HUES6 (cell line): ENCODE measurements around the gene ARL6IP5.

Source experiments
- H3K27ac ChIP-seq: 2 replicates; pipeline ENCODE4 v1.7.0; 2013; ENCODE audit warnings: low read depth, mild to moderate bottlenecking, low read length, inconsistent platforms
- H3K27me3 ChIP-seq: 2 replicates; pipeline ENCODE4 v1.6.1; 2013; ENCODE audit warnings: low read length; ENCODE audit not compliant: control insufficient read depth, insufficient read depth
- H3K36me3 ChIP-seq: 2 replicates; pipeline ENCODE4 v1.6.1; 2013; ENCODE audit warnings: low read length; ENCODE audit not compliant: control insufficient read depth, insufficient read depth
- H3K4me1 ChIP-seq: 2 replicates; pipeline ENCODE4 v1.6.1; 2013; ENCODE audit warnings: low read length; ENCODE audit not compliant: control insufficient read depth, insufficient read depth
- H3K4me3 ChIP-seq: 2 replicates; pipeline ENCODE4 v1.5.1; 2013; ENCODE audit warnings: low read depth, low read length
- H3K9ac ChIP-seq: one replicate; pipeline ENCODE4 v1.6.1; 2013; ENCODE audit warnings: mild to moderate bottlenecking, low read length
- H3K9me3 ChIP-seq: 2 replicates; pipeline ENCODE4 v1.6.1; 2013; ENCODE audit warnings: low read depth, low read length; ENCODE audit not compliant: control insufficient read depth, insufficient read depth

Gene ARL6IP5

DNA sequence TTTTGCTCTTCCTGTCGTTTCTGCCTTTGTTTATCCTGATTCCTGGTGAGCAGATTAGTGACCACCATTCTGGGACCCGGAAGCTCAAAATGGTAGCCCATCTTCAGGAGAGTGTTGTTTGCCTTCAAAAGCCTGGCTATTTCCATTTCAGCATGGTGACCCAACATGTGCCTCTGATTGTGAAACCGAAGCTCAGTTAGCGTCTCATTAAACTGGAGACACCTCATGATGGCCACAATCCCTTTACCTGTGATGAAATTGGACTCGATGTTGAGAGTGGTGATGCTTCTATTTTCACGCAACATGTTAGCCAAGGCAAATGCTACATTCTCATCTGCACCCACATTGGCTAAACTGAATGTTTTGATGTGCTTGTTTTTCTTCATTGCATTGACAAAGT, 34.4 kb downstream of the ARL6IP5 start:
- no peak overlapping the region for H3K27ac ChIP-seq
- H3K9ac ChIP-seq: no peak overlapping the region

DNA sequence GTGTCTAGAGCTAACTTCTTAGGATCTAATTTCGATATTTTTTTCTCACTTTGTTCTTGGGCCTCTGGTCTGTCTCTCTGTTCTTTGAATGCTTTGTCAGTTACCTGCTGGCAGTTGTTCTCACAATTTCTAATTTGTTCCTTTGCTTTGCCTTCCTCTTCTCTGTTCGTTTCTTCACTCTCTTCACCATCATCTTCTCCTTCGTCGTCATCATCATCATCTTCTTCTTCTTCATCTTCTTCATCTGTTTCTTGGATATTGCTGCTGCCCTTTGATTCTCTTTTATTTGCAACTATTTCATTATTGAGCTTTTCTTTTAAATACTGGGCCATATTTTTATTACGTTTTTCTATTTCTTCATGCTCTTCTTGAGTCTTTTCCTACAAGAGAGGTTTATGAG, 34.9 kb downstream of the ARL6IP5 start:
- no peaks in the 10 kb centered on the region for H3K4me1 ChIP-seq
- H3K9ac ChIP-seq: no peak overlapping the region
- H3K9me3 ChIP-seq: no peaks in the 10 kb centered on the region
- H3K36me3 ChIP-seq: no peaks in the 10 kb centered on the region
- H3K4me3 ChIP-seq: no peak overlapping the region
- no peak overlapping the region for H3K27ac ChIP-seq
- H3K27me3 ChIP-seq: no peaks in the 10 kb centered on the region

More for the DNA sequence above, 34.4 kb downstream of the ARL6IP5 start:
- H3K36me3 ChIP-seq: no peaks in the 10 kb centered on the region
- H3K4me1 ChIP-seq: no peaks in the 10 kb centered on the region
- H3K9me3 ChIP-seq: no peaks in the 10 kb centered on the region
- no peak overlapping the region for H3K4me3 ChIP-seq
- no peaks in the 10 kb centered on the region for H3K27me3 ChIP-seq

DNA sequence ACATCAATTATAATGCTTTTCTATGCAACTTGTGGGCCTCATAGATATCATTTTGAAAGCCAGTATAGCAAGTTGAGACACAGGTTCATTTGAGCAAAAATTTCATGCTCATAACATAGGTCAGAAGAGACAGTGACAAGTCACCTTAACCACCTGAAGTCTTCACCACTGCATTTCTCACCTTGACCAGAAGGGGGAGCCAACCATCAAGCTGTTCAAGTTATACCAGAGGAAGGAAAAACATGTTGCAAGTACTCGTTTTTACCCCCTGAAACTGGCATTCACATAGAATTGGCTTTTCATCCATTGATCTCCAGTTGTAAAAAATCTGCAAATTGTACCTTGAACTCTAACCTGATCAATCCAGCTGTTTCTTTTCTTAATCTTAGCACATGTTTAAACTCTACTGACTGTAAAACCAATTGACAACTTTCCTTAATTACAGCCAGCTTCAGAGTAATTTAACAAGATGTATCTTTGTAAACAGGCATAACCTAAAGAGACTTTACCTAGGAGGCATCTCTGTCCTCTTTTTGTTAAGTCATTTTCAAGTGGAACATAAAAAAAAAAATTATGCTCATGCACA, 36.2 kb downstream of the ARL6IP5 start:
- no peaks in the 10 kb centered on the region for H3K36me3 ChIP-seq
- H3K27me3 ChIP-seq: no peaks in the 10 kb centered on the region
- H3K4me3 ChIP-seq: no peak overlapping the region
- no peaks in the 10 kb centered on the region for H3K4me1 ChIP-seq
- no peak overlapping the region for H3K27ac ChIP-seq
- no peak overlapping the region for H3K9ac ChIP-seq
- no peaks in the 10 kb centered on the region for H3K9me3 ChIP-seq

DNA sequence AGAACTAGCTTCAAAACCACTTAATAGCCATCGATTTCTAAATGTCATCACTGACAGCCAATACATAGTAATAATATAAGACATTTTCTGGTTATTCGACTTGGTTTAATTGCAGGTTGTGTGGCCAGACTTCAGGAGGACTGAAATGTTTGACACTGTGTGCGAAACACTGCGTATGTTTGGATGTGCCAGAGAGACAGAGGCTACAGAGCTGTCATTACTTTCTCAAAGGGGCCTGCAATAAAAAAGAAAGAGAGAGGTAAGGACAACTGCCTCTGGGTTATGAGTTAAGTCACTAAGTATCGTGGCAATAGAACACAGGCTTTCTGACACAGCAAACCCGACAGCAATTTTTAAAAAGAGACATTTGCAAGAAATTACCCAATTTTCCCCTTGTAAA, 36.8 kb downstream of the ARL6IP5 start:
- Histone ChIP-seq H3K27me3 (no peaks in the 10 kb centered on the region), H3K27ac (no peak overlapping the region)

DNA sequence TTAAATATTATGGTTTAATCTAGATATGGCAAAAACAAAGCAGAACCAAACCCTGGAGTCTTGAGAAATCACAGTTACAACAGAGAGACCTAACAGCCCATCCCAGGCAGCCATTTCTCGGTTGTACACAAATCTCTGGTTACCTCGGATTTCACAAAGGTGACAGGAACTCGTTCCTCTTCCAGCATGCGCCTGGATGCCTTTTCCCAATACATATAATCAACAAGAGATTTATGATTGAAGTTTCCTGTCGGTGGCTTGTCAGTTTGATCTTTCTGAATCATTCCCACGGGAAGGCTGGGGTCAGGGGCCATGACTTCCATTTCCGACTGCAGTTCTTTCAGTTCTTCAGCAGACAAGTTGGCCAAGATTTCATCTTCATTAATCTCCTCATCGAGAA, 37.2 kb downstream of the ARL6IP5 start:
- Histone ChIP-seq H3K4me1 (no peaks in the 10 kb centered on the region), H3K27me3 (no peaks in the 10 kb centered on the region), H3K36me3 (no peaks in the 10 kb centered on the region), H3K27ac (no peak overlapping the region), H3K9me3 (no peaks in the 10 kb centered on the region), H3K9ac (no peak overlapping the region), H3K4me3 (no peak overlapping the region)

More for the DNA sequence above, 36.8 kb downstream of the ARL6IP5 start:
- no peaks in the 10 kb centered on the region for H3K9me3 ChIP-seq
- H3K9ac ChIP-seq: no peak overlapping the region
- H3K4me1 ChIP-seq: no peaks in the 10 kb centered on the region
- no peaks in the 10 kb centered on the region for H3K36me3 ChIP-seq
- no peak overlapping the region for H3K4me3 ChIP-seq

DNA sequence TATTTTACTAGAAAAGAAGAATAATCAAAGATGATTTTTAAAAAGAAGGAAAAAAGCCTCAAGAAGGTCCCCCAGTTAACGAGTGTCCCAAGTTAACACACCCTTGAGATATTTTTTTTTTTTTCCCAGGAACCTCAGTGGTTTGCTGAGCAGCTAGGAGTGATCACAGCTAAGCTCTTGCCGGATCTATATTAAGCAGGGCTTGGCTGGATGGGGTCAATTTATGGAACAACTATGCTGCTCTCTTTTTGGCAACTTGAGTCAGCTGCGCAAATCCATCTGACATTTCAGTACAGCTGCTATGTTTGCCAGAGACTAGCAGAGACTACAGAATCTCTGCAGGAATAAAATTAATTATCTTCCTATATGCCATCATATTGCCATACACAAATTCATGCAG, 37.7 kb downstream of the ARL6IP5 start, which contains the start of gene LMOD3:
TSS of gene LMOD3 (minus strand) at position 193 of the 400 bp plus-strand sequence. CDS start 209 bp downstream, outside the sequence.
- H3K27ac ChIP-seq: no peak within 1 kb of the TSS
- no peak within 1 kb of the TSS for H3K4me3 ChIP-seq
- H3K9ac ChIP-seq: no peak within 1 kb of the TSS
- H3K36me3 ChIP-seq: no peaks in the 10 kb centered on the region
- H3K27me3 ChIP-seq: no peaks in the 10 kb centered on the region
- H3K9me3 ChIP-seq: no peaks in the 10 kb centered on the region
- H3K4me1 ChIP-seq: no peaks in the 10 kb centered on the region

DNA sequence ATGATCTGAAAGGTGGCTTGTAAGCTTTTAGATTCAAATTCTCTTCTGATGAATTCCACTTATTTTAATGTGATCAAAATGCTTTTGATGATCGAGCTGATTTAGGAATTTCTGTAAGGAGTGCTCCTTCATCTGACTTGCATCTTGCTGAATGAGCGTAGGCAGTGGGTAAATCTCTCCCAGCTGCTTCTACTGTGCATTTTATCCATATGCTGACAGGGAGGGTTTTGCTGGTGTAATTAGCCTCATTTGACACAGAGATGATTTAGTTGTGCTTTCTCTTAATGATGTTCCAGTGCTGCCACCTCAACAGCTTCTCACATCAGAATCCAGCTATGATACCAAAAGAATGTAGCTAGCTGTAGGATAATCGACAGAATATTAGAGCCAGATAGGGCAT, 41.5 kb downstream of the ARL6IP5 start:
- Histone ChIP-seq H3K27me3 (no peaks in the 10 kb centered on the region), H3K36me3 (no peaks in the 10 kb centered on the region), H3K9me3 (no peaks in the 10 kb centered on the region), H3K27ac (no peak overlapping the region), H3K4me1 (no peaks in the 10 kb centered on the region), H3K4me3 (no peak overlapping the region), H3K9ac (no peak overlapping the region)

DNA sequence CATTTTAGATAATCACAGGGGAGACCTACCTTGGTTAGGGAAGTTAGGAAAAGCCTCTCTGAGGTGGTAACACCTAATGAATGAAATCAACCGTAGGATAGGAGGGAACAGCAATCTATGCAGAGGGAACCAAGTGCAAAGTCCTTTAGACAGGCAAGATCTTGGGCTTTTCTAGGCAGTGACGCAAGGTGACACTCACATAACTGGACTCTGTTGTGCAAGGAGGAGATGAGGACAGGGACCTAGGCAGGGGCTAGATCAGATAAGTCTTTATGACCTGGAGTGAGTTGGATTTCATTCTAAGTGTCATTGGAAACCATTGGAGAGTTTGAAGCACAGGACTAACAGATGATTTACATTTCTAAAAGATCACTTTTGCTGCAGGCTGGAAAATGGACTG, 42.3 kb downstream of the ARL6IP5 start:
- H3K4me3 ChIP-seq: no peak overlapping the region
- H3K9me3 ChIP-seq: no peaks in the 10 kb centered on the region
- no peaks in the 10 kb centered on the region for H3K36me3 ChIP-seq
- H3K9ac ChIP-seq: no peak overlapping the region
- no peaks in the 10 kb centered on the region for H3K27me3 ChIP-seq
- no peaks in the 10 kb centered on the region for H3K4me1 ChIP-seq
- no peak overlapping the region for H3K27ac ChIP-seq

DNA sequence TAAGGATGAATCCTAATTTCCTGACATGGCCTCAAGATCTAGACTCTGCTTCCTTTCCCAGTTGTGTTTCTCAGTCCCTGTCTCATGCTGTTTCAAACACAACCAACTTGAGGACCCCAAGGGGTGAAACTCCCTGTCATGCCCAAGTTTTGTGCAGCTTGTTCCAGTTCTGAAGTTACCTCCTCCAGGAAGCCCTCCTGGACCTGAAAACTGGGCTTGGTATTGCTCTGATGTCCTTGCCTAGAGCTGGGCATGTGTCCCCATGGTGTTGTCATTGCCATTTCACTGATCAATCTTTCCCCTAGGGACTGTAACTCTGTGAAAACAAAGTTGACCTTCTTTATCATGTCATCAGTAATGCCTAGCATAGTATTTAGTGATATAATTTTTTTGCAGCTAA, 43.8 kb downstream of the ARL6IP5 start:
- no peaks in the 10 kb centered on the region for H3K27me3 ChIP-seq
- H3K9ac ChIP-seq: no peak overlapping the region
- no peaks in the 10 kb centered on the region for H3K36me3 ChIP-seq
- H3K4me1 ChIP-seq: no peaks in the 10 kb centered on the region
- no peaks in the 10 kb centered on the region for H3K9me3 ChIP-seq
- H3K27ac ChIP-seq: no peak overlapping the region
- no peak overlapping the region for H3K4me3 ChIP-seq

DNA sequence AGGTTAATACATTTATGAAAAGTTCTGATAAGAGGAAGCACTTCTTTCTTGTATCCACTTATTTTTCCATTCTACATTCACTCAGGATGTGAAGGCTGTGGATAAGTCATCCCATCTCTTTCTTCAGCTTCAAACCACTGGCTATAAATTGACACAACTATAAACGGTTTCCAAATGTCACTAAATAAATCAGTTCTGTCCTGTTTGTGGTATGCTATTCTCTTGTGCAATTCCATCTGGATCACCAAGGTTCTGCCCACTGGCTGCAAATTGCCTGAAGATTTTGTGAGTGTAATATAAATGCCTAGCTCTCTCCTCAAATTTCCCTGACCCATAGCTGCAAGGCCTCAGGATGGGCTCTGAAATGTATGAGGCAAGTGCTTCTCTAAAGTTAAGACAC, 44.8 kb downstream of the ARL6IP5 start:
- H3K9ac ChIP-seq: no peak overlapping the region
- no peak overlapping the region for H3K27ac ChIP-seq
- H3K36me3 ChIP-seq: no peaks in the 10 kb centered on the region
- no peaks in the 10 kb centered on the region for H3K9me3 ChIP-seq
- no peaks in the 10 kb centered on the region for H3K4me1 ChIP-seq
- H3K4me3 ChIP-seq: no peak overlapping the region
- H3K27me3 ChIP-seq: no peaks in the 10 kb centered on the region

DNA sequence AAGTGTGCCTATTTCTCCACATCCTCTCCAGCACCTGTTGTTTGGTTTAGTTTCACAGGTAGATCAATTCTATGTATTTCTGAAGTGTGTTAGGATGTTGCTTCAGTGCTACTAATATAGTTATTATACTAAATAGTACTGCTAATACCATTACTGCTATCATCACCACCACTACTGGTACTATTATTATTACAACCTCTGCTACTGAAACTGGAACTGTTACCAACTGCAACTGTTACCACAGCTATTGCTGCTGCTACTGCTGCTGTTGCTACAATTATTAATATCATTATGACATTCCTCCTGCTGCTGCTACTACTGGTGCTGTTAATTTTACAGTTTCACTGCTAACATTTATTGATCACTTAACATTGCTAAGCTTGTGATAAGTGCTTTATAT, 46.0 kb downstream of the ARL6IP5 start:
- Histone ChIP-seq H3K4me3 (no peak overlapping the region), H3K27me3 (no peaks in the 10 kb centered on the region), H3K9me3 (no peaks in the 10 kb centered on the region), H3K4me1 (no peaks in the 10 kb centered on the region), H3K27ac (no peak overlapping the region), H3K36me3 (no peaks in the 10 kb centered on the region), H3K9ac (no peak overlapping the region)

DNA sequence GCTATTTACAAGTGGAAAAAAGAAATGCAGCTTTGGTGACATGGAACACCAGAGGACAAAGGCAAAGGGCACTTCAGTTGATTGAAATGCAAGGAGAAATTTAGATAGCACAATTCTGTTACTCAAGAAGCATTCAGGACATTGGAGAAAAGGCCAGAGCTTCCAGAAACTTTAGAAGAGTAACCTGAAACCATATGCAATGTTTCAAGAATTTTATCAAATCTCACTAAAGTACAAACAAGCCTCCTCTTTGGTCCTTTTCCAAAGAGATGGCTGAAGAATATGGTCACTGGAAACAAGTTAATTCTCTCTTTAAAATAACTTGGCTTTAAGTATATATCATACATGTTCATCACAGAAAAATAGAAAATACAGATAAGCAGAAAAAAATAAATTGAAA, 52.3 kb downstream of the ARL6IP5 start:
- H3K9me3 ChIP-seq: no peaks in the 10 kb centered on the region
- H3K9ac ChIP-seq: no peak overlapping the region
- no peak overlapping the region for H3K27ac ChIP-seq
- H3K4me3 ChIP-seq: no peak overlapping the region
- no peaks in the 10 kb centered on the region for H3K4me1 ChIP-seq
- H3K36me3 ChIP-seq: no peaks in the 10 kb centered on the region
- peaks cover 46% of the 10 kb centered on the region for H3K27me3 ChIP-seq
